Right ventricle myocardium inferior (tissue), 1 donor: ENCODE measurements around the gene NCS1. TPM values are rescaled to one million over a fixed set of nuclear protein-coding genes. Genes with fewer than 3 reads are reported as not detected.

ENCODE experiments used
- total RNA-seq: library from RNA; stranded (reverse); fragmentation: NEBNext Ultra II Directional; extraction: Animal tissue kit (Norgen Biotek cat#: 25700); gene quantifications from one replicate; pipeline ENCODE4 v1.2.1, GENCODE V29; 2021
- donor health status: DM: no; HTN: yes; CAD: no; lungs with severe emphysema.

Gene NCS1
- total RNA-seq, 1 donor from 2014 or later: 5.0 TPM

Other genes with a start within 250 kb of the NCS1 start
- gene FNBP1, start 129.2 kb upstream of the NCS1 start, total RNA-seq: 24.2 TPM
- gene GPR107, start 118.5 kb upstream of the NCS1 start, total RNA-seq: 21.8 TPM
- gene HMCN2, start 93.4 kb downstream of the NCS1 start, total RNA-seq: 5.7 TPM